Smooth muscle cell (in vitro differentiated cells): ENCODE results near the gene CDR2L. TPM values are rescaled to one million over a fixed set of nuclear protein-coding genes. Genes with fewer than 3 reads are reported as not detected.

Source experiments
- DNase-seq: peaks from one replicate; lab custom pipeline; 2025; ENCODE audit not compliant: unreplicated experiment; lab: John Stamatoyannopoulos, UW
- H2AFZ ChIP-seq: fragments of 200-600 bp; sonication (generic); 2 replicates; pipeline ENCODE4 v1.6.0; 2016; ENCODE audit warnings: antibody characterized with exemption, low read depth, mild to moderate bottlenecking
- H3F3A ChIP-seq: fragments of 200-600 bp; sonication (generic); 2 replicates; pipeline ENCODE4 v1.6.0; 2017; ENCODE audit warnings: antibody characterized with exemption, low read depth
- H3K27ac ChIP-seq: fragments of 200-600 bp; sonication (generic); 2 replicates; pipeline ENCODE4 v1.5.1; 2016; ENCODE audit warnings: low read depth, mild to moderate bottlenecking
- H3K27me3 ChIP-seq: fragments of 200-600 bp; sonication (generic); 2 replicates; pipeline ENCODE4 v1.6.1; 2016; ENCODE audit warnings: low read depth, mild to moderate bottlenecking
- H3K36me3 ChIP-seq: fragments of 200-600 bp; sonication (generic); 2 replicates; pipeline ENCODE4 v1.5.1; 2016; ENCODE audit warnings: low read depth
- H3K4me1 ChIP-seq: fragments of 200-600 bp; sonication (generic); 2 replicates; pipeline ENCODE4 v1.5.1; 2016; ENCODE audit warnings: low read depth
- H3K4me2 ChIP-seq: fragments of 200-600 bp; sonication (generic); 2 replicates; pipeline ENCODE4 v1.6.0; 2016; ENCODE audit warnings: mild to moderate bottlenecking
- H3K4me3 ChIP-seq: fragments of 200-600 bp; sonication (generic); 2 replicates; pipeline ENCODE4 v1.5.1; 2016; ENCODE audit warnings: mild to moderate bottlenecking
- H3K79me2 ChIP-seq: fragments of 200-600 bp; sonication (generic); 2 replicates; pipeline ENCODE4 v1.6.0; 2016; ENCODE audit warnings: low read depth, mild to moderate bottlenecking
- H3K9ac ChIP-seq: fragments of 200-600 bp; sonication (generic); 2 replicates; pipeline ENCODE4 v1.6.0; 2016; ENCODE audit warnings: low read depth
- H3K9me3 ChIP-seq: fragments of 200-600 bp; sonication (generic); replicated peaks from 2 replicates; pipeline ENCODE4 v1.5.1; 2016; ENCODE audit warnings: low read depth
- H4K20me1 ChIP-seq: fragments of 200-600 bp; sonication (generic); 2 replicates; pipeline ENCODE4 v1.6.0; 2016; ENCODE audit warnings: low read depth
- WGBS: methylation state at CpG from one replicate; pipeline ENCODE4 v1.1.7; 2016; ENCODE audit warnings: low lambda C conversion rate; 5-methylcytosine and 5-hydroxymethylcytosine counted together
- polyA plus RNA-seq: library from polyadenylated mRNA; unstranded; fragments of >200 nt; fragmentation: Nextera tagmentation; extraction: Ambion mirVana; gene quantifications from 2 replicates; pipeline ENCODE4 v1.2.1, GENCODE V29; 2016
- total RNA-seq: library from RNA; depleted of rRNA; stranded (reverse); fragments of >200 nt; gene quantifications from 2 replicates; pipeline ENCODE4 v1.2.3, GENCODE V29; 2014
- TF ChIP-seq, protein P1 (sequence below): fragments of 200-600 bp; sonication (generic); IDR thresholded peaks from 2 replicates; pipeline ENCODE4 v1.5.1; 2017; ENCODE audit warnings: borderline replicate concordance, mild to moderate bottlenecking, antibody characterized with exemption; ENCODE audit not compliant: insufficient read depth, poor library complexity, severe bottlenecking

CDR2L gene
- total and polyA plus RNA-seq, 2 experiments from 2014 or later, result 37.8 to 40.7 TPM

- H3K79me2 ChIP-seq, result peaks cover 66% of the 10 kb centered on the region
- H3K9ac ChIP-seq, result no peak overlapping the region
- no peak for DNase-seq
- H2AFZ ChIP-seq, result no peak overlapping the region
- H3K4me2 ChIP-seq, result peak overlapping the region; percentile 19
- H3K4me3 ChIP-seq, result no peak overlapping the region
- H3K9me3 ChIP-seq, result no peaks in the 10 kb centered on the region
- no peaks in the 10 kb centered on the region for H3K27me3 ChIP-seq
- H3K4me1 ChIP-seq, result peaks cover 5% of the 10 kb centered on the region
- H4K20me1 ChIP-seq, result peaks cover 49% of the 10 kb centered on the region
- no peak overlapping the region for H3K27ac ChIP-seq
- WGBS, result 96% methylated on average over 10 of the region's 10 CpGs
- peaks cover 11% of the 10 kb centered on the region for H3F3A ChIP-seq
- TF ChIP-seq, protein P1, sequence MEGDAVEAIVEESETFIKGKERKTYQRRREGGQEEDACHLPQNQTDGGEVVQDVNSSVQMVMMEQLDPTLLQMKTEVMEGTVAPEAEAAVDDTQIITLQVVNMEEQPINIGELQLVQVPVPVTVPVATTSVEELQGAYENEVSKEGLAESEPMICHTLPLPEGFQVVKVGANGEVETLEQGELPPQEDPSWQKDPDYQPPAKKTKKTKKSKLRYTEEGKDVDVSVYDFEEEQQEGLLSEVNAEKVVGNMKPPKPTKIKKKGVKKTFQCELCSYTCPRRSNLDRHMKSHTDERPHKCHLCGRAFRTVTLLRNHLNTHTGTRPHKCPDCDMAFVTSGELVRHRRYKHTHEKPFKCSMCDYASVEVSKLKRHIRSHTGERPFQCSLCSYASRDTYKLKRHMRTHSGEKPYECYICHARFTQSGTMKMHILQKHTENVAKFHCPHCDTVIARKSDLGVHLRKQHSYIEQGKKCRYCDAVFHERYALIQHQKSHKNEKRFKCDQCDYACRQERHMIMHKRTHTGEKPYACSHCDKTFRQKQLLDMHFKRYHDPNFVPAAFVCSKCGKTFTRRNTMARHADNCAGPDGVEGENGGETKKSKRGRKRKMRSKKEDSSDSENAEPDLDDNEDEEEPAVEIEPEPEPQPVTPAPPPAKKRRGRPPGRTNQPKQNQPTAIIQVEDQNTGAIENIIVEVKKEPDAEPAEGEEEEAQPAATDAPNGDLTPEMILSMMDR, result no peak
- no peaks in the 10 kb centered on the region for H3K36me3 ChIP-seq
Measured at GRCh38 chr17:74990581-74991105, 3.2 kb downstream of the CDR2L start.

DNA sequence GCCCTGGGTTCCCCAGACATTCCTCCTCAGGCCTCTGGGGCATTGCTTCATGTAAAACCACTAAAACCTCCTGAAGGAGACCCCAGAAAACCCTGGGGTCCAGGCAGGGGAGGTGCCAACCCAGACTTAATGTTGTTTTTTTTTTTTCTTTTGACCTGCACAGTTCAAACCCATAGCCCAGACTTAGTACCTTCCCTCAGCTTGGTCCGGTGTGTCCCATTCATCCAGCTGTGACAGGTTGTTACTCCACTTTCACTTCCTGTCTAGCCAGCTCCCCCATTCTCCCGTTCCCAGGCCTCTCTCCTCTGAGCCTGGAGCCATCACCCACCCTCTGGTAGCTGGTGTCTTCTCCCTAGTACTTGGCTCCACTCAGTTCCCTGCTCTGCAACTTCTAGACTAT, 4.8 kb downstream of the CDR2L start:
- Histone ChIP-seq H3K27me3 (no peaks in the 10 kb centered on the region), H4K20me1 (peaks cover 63% of the 10 kb centered on the region), H3K9me3 (no peaks in the 10 kb centered on the region), H3K4me2 (peak overlapping the region; percentile 30), H3K4me1 (peaks cover 5% of the 10 kb centered on the region), H3K4me3 (no peak overlapping the region), H3K27ac (peak overlapping the region; percentile 69), H3K36me3 (no peaks in the 10 kb centered on the region), H3K9ac (no peak overlapping the region), H3F3A (peaks cover 6% of the 10 kb centered on the region), H2AFZ (no peak overlapping the region), H3K79me2 (peaks cover 81% of the 10 kb centered on the region)
- DNase-seq, result no peak
- 68% methylated on average over 2 of the region's 2 CpGs for WGBS
- TF ChIP-seq, protein P1, result no peak

DNA sequence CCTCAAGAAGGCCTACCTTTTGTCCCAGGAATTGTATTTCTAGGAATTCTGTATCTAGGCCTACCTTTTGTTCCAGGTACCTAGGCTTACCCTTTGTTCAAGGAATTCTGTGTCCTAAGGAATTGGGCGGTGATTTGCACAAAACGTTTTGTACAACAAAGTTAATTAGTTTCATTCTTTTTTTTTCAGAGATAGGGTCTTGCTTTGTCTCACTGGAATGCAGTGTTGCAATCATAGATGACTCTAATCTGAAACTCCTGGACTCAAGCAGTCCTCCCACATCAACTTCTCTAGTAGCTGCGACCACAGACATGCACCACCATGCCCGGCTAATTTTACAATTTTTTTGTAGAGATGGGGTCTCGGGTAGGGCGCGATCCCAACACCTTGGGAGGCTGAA, 7.0 kb downstream of the CDR2L start:
- no peak overlapping the region for H3K4me3 ChIP-seq
- peaks cover 85% of the 10 kb centered on the region for H3K79me2 ChIP-seq
- H3K36me3 ChIP-seq, result no peaks in the 10 kb centered on the region
- H4K20me1 ChIP-seq, result peaks cover 83% of the 10 kb centered on the region
- TF ChIP-seq, protein P1, result no peak
- peak overlapping the region; percentile 43 for H3K27ac ChIP-seq
- peak overlapping the region; percentile 0 for H3K4me2 ChIP-seq
- no peak overlapping the region for H3K9ac ChIP-seq
- no peak overlapping the region for H2AFZ ChIP-seq
- DNase-seq, result no peak
- H3K9me3 ChIP-seq, result no peaks in the 10 kb centered on the region
- H3K4me1 ChIP-seq, result no peaks in the 10 kb centered on the region
- no peaks in the 10 kb centered on the region for H3K27me3 ChIP-seq
- H3F3A ChIP-seq, result peaks cover 6% of the 10 kb centered on the region
- 72% methylated on average over 7 of the region's 7 CpGs for WGBS

DNA sequence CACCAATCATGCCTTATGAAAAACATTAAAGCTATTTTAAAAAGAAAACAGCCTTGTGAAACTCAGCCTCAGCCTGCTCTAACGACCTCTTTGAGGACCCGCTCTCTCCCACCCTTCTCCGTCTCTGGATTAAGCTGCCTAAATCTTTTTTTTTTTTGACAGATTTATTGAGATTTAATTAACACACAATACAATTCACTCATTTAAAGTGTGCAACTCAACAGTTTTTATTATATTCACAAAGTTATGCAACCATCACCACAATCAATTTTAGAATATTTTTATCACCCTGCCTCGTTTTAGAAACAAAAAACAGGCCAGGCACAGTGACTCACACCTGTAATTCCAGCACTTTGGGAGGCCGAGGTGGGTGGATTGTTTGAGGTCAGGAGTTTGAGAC, 8.4 kb downstream of the CDR2L start:
- TF ChIP-seq, protein P1, result no peak
- no peak overlapping the region for H3K4me3 ChIP-seq
- H3K4me1 ChIP-seq, result no peaks in the 10 kb centered on the region
- H3F3A ChIP-seq, result peaks cover 6% of the 10 kb centered on the region
- no peak overlapping the region for H3K9ac ChIP-seq
- peak overlapping the region; percentile 17 for H3K27ac ChIP-seq
- H3K27me3 ChIP-seq, result no peaks in the 10 kb centered on the region
- H4K20me1 ChIP-seq, result peaks cover 82% of the 10 kb centered on the region
- H3K9me3 ChIP-seq, result no peaks in the 10 kb centered on the region
- no peaks in the 10 kb centered on the region for H3K36me3 ChIP-seq
- peaks cover 70% of the 10 kb centered on the region for H3K79me2 ChIP-seq
- H2AFZ ChIP-seq, result no peak overlapping the region
- H3K4me2 ChIP-seq, result no peak overlapping the region
- WGBS, result 83% methylated on average over 5 of the region's 5 CpGs
- DNase-seq, result no peak
